GM15510 (cell line): ENCODE results near the gene UBQLN1.
A peak's percentile ranks its signal among the peaks of the same experiment; 100 is the strongest.

Experiments used
- POLR2A ChIP-seq: IDR thresholded peaks from 3 replicates; pipeline ENCODE4 v1.6.1; 2011; ENCODE audit warnings: borderline replicate concordance; ENCODE audit not compliant: insufficient read length; ENCODE audit errors: extremely low read depth

Gene UBQLN1

GRCh38 chr9:83656032-83656680 is 51.6 kb downstream of the UBQLN1 start:
- no peak for TF ChIP-seq POLR2A

GRCh38 chr9:83655433-83655832 is 52.3 kb downstream of the UBQLN1 start:
- no peak for TF ChIP-seq POLR2A

GRCh38 chr9:83652433-83652832 is 55.3 kb downstream of the UBQLN1 start:
- TF ChIP-seq POLR2A: no peak

- TF ChIP-seq POLR2A: no peak
Measured at GRCh38 chr9:83651558-83651957, 56.2 kb downstream of the UBQLN1 start.

- no peak for TF ChIP-seq POLR2A
Measured at GRCh38 chr9:83649515-83649914, 58.2 kb downstream of the UBQLN1 start.

GRCh38 chr9:83649080-83649479 is 58.7 kb downstream of the UBQLN1 start:
- TF ChIP-seq POLR2A: peak; percentile 5

GRCh38 chr9:83646500-83647239 is 61.1 kb downstream of the UBQLN1 start:
- TF ChIP-seq POLR2A: no peak

GRCh38 chr9:83642793-83643192 is 65.0 kb downstream of the UBQLN1 start:
- no peak for TF ChIP-seq POLR2A

GRCh38 chr9:83639266-83639665 is 68.5 kb downstream of the UBQLN1 start:
- no peak for TF ChIP-seq POLR2A

- no peak for TF ChIP-seq POLR2A
Measured at GRCh38 chr9:83637389-83637788, 70.4 kb downstream of the UBQLN1 start.

- TF ChIP-seq POLR2A: no peak
Measured at GRCh38 chr9:83636813-83637212, 70.9 kb downstream of the UBQLN1 start.

GRCh38 chr9:83633676-83634075 is 74.1 kb downstream of the UBQLN1 start:
- TF ChIP-seq POLR2A: no peak

GRCh38 chr9:83633255-83633654 is 74.5 kb downstream of the UBQLN1 start:
- no peak for TF ChIP-seq POLR2A

- no peak for TF ChIP-seq POLR2A
Measured at GRCh38 chr9:83630938-83631457, 76.8 kb downstream of the UBQLN1 start.

- no peak for TF ChIP-seq POLR2A
Measured at GRCh38 chr9:83629433-83630104, 78.2 kb downstream of the UBQLN1 start.

GRCh38 chr9:83628540-83628939 is 79.2 kb downstream of the UBQLN1 start:
- no peak for TF ChIP-seq POLR2A

GRCh38 chr9:83625178-83625577 is 82.6 kb downstream of the UBQLN1 start:
- no peak for TF ChIP-seq POLR2A

GRCh38 chr9:83623679-83624076 is 84.1 kb downstream of the UBQLN1 start:
- TF ChIP-seq POLR2A: no peak
